Neural progenitor cell (in vitro differentiated cells): ENCODE results near the gene SMIM45.
A peak's percentile ranks its signal among the peaks of the same experiment; 100 is the strongest.

Experiments used
- DNase-seq: peaks from one replicate; pipeline ENCODE4 v3.0.0-alpha.2; 2016; ENCODE audit warnings: low spot score
- H2AFZ ChIP-seq: fragments of 200-600 bp; sonication (generic); replicated peaks from 2 replicates; pipeline ENCODE4 v1.6.1; 2016; ENCODE audit warnings: antibody characterized with exemption
- H3F3A ChIP-seq: fragments of 200-600 bp; sonication (generic); 2 replicates; pipeline ENCODE4 v1.6.1; 2016; ENCODE audit warnings: antibody characterized with exemption, low read depth
- H3K27ac ChIP-seq: fragments of 200-600 bp; sonication (generic); 2 replicates; pipeline ENCODE4 v1.5.1; 2016; ENCODE audit warnings: mild to moderate bottlenecking
- H3K27me3 ChIP-seq: fragments of 200-600 bp; sonication (generic); 2 replicates; pipeline ENCODE4 v1.6.1; 2016; ENCODE audit warnings: mild to moderate bottlenecking, moderate library complexity
- H3K36me3 ChIP-seq: fragments of 200-600 bp; sonication (generic); 2 replicates; pipeline ENCODE4 v1.5.1; 2016
- H3K4me1 ChIP-seq: fragments of 200-600 bp; sonication (generic); 2 replicates; pipeline ENCODE4 v1.6.1; 2016; ENCODE audit warnings: mixed run types
- H3K4me2 ChIP-seq: fragments of 200-600 bp; sonication (generic); 2 replicates; pipeline ENCODE4 v1.6.1; 2016
- H3K4me3 ChIP-seq: fragments of 200-600 bp; sonication (generic); 2 replicates; pipeline ENCODE4 v1.5.1; 2016
- H3K79me2 ChIP-seq: fragments of 200-600 bp; sonication (generic); 2 replicates; pipeline ENCODE4 v1.6.1; 2016; ENCODE audit warnings: low read depth
- H3K9ac ChIP-seq: fragments of 200-600 bp; sonication (generic); 2 replicates; pipeline ENCODE4 v1.6.1; 2016
- H3K9me3 ChIP-seq: fragments of 200-600 bp; sonication (generic); 2 replicates; pipeline ENCODE4 v1.5.1; 2016; ENCODE audit warnings: low read depth
- H4K20me1 ChIP-seq: fragments of 200-600 bp; sonication (generic); 2 replicates; pipeline ENCODE4 v1.6.1; 2016; ENCODE audit warnings: low read depth
- H3K27ac Mint-ChIP-seq: 3 replicates; pipeline ENCODE4 v1.8.0; 2021; ENCODE audit warnings: mixed read lengths
- H3K27me3 Mint-ChIP-seq: 2 replicates; pipeline ENCODE4 v1.8.0; 2022; ENCODE audit warnings: low read depth, mild to moderate bottlenecking, inconsistent platforms, moderate library complexity, mixed read lengths; ENCODE audit not compliant: insufficient read depth
- H3K36me3 Mint-ChIP-seq: 3 replicates; pipeline ENCODE4 v1.8.0; 2021; ENCODE audit warnings: mixed read lengths
- H3K4me1 Mint-ChIP-seq: 3 replicates; pipeline ENCODE4 v1.8.0; 2021; ENCODE audit warnings: mixed read lengths
- H3K4me3 Mint-ChIP-seq: 3 replicates; pipeline ENCODE4 v1.8.0; 2021; ENCODE audit warnings: mild to moderate bottlenecking, moderate library complexity, mixed read lengths
- H3K9me3 Mint-ChIP-seq: 3 replicates; pipeline ENCODE4 v1.8.0; 2020; ENCODE audit warnings: mixed read lengths
- EZH2 ChIP-seq: fragments of 200-600 bp; sonication (generic); IDR thresholded peaks from 2 replicates; pipeline ENCODE4 v1.6.1; 2017; ENCODE audit warnings: antibody characterized with exemption, mild to moderate bottlenecking, moderate library complexity
- EZH2phosphoT487 ChIP-seq: fragments of 200-600 bp; sonication (generic); IDR thresholded peaks from 2 replicates; pipeline ENCODE4 v1.6.1; 2017; ENCODE audit warnings: antibody characterized with exemption
- TF ChIP-seq, protein P1 (sequence below): fragments of 200-600 bp; sonication (generic); IDR thresholded peaks from 2 replicates; pipeline ENCODE4 v1.5.1; 2017; ENCODE audit warnings: antibody characterized with exemption, mild to moderate bottlenecking

SMIM45 gene

DNA sequence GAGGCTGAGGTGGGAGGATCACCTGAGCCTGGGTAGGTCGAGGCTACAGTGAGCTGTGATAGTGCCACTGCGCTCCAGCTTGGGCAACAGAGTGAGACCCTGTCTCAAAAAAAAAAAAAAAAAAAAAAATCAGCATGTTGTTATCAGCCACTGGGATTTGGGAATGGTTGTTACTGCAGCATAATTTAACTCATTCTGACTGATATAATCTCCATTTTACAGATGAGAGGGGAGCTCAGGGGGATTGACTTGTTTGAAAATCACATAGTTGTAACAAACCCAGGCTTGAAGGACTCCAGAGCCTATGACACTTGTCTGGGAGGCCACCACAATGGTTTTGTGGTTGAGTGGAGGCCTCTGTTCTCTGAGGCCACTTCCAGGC is 14.3 kb downstream of the SMIM45 start:
- Histone ChIP-seq H2AFZ (no peak overlapping the region), H3K4me2 (no peak overlapping the region), H3K9me3 (no peaks in the 10 kb centered on the region), H4K20me1 (no peaks in the 10 kb centered on the region), H3K9ac (no peak overlapping the region), H3K4me3 (no peak overlapping the region), H3K27me3 (no peaks in the 10 kb centered on the region), H3K27ac (no peak overlapping the region), H3K4me1 (peaks cover 21% of the 10 kb centered on the region), H3K36me3 (no peaks in the 10 kb centered on the region), H3F3A (peaks cover 39% of the 10 kb centered on the region), H3K79me2 (no peaks in the 10 kb centered on the region)
- peak overlapping the region; percentile 52 for H3K4me3 Mint-ChIP-seq
- peaks cover 55% of the 10 kb centered on the region for H3K4me1 Mint-ChIP-seq
- no peak for DNase-seq
- TF ChIP-seq EZH2phosphoT487: no peak
- TF ChIP-seq, protein P1, sequence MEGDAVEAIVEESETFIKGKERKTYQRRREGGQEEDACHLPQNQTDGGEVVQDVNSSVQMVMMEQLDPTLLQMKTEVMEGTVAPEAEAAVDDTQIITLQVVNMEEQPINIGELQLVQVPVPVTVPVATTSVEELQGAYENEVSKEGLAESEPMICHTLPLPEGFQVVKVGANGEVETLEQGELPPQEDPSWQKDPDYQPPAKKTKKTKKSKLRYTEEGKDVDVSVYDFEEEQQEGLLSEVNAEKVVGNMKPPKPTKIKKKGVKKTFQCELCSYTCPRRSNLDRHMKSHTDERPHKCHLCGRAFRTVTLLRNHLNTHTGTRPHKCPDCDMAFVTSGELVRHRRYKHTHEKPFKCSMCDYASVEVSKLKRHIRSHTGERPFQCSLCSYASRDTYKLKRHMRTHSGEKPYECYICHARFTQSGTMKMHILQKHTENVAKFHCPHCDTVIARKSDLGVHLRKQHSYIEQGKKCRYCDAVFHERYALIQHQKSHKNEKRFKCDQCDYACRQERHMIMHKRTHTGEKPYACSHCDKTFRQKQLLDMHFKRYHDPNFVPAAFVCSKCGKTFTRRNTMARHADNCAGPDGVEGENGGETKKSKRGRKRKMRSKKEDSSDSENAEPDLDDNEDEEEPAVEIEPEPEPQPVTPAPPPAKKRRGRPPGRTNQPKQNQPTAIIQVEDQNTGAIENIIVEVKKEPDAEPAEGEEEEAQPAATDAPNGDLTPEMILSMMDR: no peak
- no peak for TF ChIP-seq EZH2
- H3K27me3 Mint-ChIP-seq: peaks cover 10% of the 10 kb centered on the region
- peak overlapping the region; percentile 25 for H3K27ac Mint-ChIP-seq
- peaks cover 9% of the 10 kb centered on the region for H3K9me3 Mint-ChIP-seq
- no peaks in the 10 kb centered on the region for H3K36me3 Mint-ChIP-seq

DNA sequence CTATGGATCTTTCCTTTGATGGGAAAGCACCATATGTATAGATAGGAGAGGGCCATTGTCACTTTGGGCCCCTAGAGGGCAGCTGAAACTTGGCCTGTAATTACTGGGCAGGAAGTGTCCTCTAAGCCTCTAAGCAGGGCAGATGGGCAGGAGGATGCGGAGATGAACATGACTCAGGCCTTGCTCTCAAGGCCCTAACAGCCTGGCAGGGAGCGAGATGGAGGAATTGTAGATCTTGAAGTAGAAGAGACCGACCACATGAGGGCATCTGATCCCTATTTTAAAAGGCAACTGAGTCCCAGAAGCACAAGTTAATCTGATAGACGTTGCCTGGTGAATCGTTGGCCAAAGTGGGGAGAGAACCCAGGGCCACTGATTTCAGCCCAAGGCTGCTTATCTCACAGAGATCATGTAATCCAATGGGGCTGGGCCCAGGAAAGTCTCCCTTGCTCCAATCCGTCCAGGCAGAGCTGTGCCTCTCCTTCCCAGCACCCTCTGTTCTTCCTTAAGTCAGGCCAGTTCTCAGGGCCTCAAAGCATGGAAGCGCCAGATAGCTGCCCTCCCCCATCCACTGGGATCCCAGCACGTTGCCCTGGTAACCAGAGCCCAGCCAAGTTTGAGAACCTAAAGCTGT is 14.8 kb downstream of the SMIM45 start:
- Mint-ChIP-seq H3K4me3 (peak overlapping the region; percentile 52), H3K9me3 (peaks cover 9% of the 10 kb centered on the region), H3K36me3 (no peaks in the 10 kb centered on the region), H3K4me1 (peaks cover 54% of the 10 kb centered on the region), H3K27ac (peak overlapping the region; percentile 25), H3K27me3 (peaks cover 10% of the 10 kb centered on the region)
- TF ChIP-seq, protein P1: peak; percentile 41
- TF ChIP-seq EZH2phosphoT487 (no peak), EZH2 (no peak)
- no peak overlapping the region for H2AFZ ChIP-seq
- H3F3A ChIP-seq: peaks cover 39% of the 10 kb centered on the region
- peaks cover 21% of the 10 kb centered on the region for H3K4me1 ChIP-seq
- H3K9me3 ChIP-seq: no peaks in the 10 kb centered on the region
- no peaks in the 10 kb centered on the region for H3K36me3 ChIP-seq
- H3K9ac ChIP-seq: no peak overlapping the region
- H3K27ac ChIP-seq: no peak overlapping the region
- H3K79me2 ChIP-seq: no peaks in the 10 kb centered on the region
- H3K4me2 ChIP-seq: no peak overlapping the region
- DNase-seq: peak; percentile 58
- H3K4me3 ChIP-seq: no peak overlapping the region
- no peaks in the 10 kb centered on the region for H3K27me3 ChIP-seq
- no peaks in the 10 kb centered on the region for H4K20me1 ChIP-seq

DNA sequence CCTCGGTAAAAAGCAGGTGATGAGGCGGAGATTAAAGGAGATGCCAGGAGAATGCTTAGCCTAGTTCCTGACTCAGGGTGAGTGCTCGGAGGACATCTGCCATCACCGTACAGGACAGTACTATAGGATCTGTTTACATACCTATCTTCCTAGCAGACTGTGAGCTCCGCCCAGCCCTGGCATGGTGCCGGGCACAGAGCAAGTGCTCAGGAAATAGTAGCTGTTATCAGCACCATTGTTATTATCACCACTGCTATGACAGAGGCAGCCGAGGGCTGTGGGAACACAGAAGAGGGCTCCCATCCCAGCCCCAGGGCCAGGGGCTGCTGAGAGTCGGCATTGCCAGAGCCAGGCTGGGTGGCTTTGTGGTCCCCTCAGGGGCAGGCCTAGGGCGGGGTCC is 16.7 kb downstream of the SMIM45 start:
- peaks cover 42% of the 10 kb centered on the region for H3K4me1 Mint-ChIP-seq
- Histone ChIP-seq H3K9me3 (no peaks in the 10 kb centered on the region), H3K27ac (no peak overlapping the region), H3K4me1 (peaks cover 17% of the 10 kb centered on the region), H3K4me3 (no peak overlapping the region), H4K20me1 (no peaks in the 10 kb centered on the region), H3K9ac (no peak overlapping the region), H3F3A (peaks cover 31% of the 10 kb centered on the region), H2AFZ (peak overlapping the region; percentile 72), H3K79me2 (no peaks in the 10 kb centered on the region), H3K4me2 (no peak overlapping the region), H3K27me3 (peaks cover 9% of the 10 kb centered on the region), H3K36me3 (no peaks in the 10 kb centered on the region)
- DNase-seq: no peak
- peaks cover 9% of the 10 kb centered on the region for H3K9me3 Mint-ChIP-seq
- H3K36me3 Mint-ChIP-seq: peaks cover 2% of the 10 kb centered on the region
- H3K4me3 Mint-ChIP-seq: no peak overlapping the region
- peak overlapping the region; percentile 95 for H3K27ac Mint-ChIP-seq
- TF ChIP-seq EZH2phosphoT487 (no peak), EZH2 (no peak)
- TF ChIP-seq, protein P1: no peak
- peaks cover 6% of the 10 kb centered on the region for H3K27me3 Mint-ChIP-seq
